Upper lobe of left lung (tissue), 6 donors: ENCODE results near the gene ZIC5. TPM values are rescaled to one million over a fixed set of nuclear protein-coding genes. Genes with fewer than 3 reads are reported as not detected.

Experiments used
- ATAC-seq, 2 donors: fragments of 200-7000 bp; cut with Tn5 transposase; one replicate each; pipeline ENCODE4 v1.9.1; 2022; ENCODE audit warnings: mild to moderate bottlenecking in 2 of 2, moderate library complexity in 2 of 2; ENCODE audit not compliant: low FRiP score in 2 of 2
- DNase-seq, 2 donors: peaks; one replicate each; pipeline ENCODE4 v3.0.0-alpha.2; 2019 to 2020
- H3K27ac ChIP-seq, 4 donors: fragments of 200-600 bp; sonication (generic); one replicate each; pipeline ENCODE4 v1.5.1; 2016 to 2019
- H3K27me3 ChIP-seq, 4 donors: fragments of 200-600 bp; sonication (generic); one replicate each; pipeline ENCODE4 v1.5.1; 2017 to 2019
- H3K36me3 ChIP-seq, 4 donors: fragments of 200-600 bp; sonication (generic); one replicate each; pipeline ENCODE4 v1.5.1; 2016 to 2019
- H3K4me1 ChIP-seq, 4 donors: fragments of 200-600 bp; sonication (generic); one replicate each; pipeline ENCODE4 v1.5.1; 2018 to 2019
- H3K4me3 ChIP-seq, 4 donors: fragments of 200-600 bp; sonication (generic); one replicate each; pipeline ENCODE4 v1.5.1; 2017 to 2019; ENCODE audit warnings: mild to moderate bottlenecking in 2 of 4, moderate library complexity in 1 of 4
- H3K9me3 ChIP-seq, 4 donors: fragments of 200-600 bp; sonication (generic); one replicate each; pipeline ENCODE4 v1.5.1; 2018 to 2019
- EP300 ChIP-seq, 4 donors: sonication (generic); formaldehyde crosslinking; IDR thresholded peaks; one replicate each; pipeline ENCODE4 v1.5.1; 2017; ENCODE audit warnings: antibody characterized with exemption in 4 of 4, control low read depth in 2 of 4
- POLR2A ChIP-seq, 4 donors: fragments of 450-650 bp; IDR thresholded peaks; one replicate each; pipeline ENCODE4 v1.5.1; 2016 to 2017; ENCODE audit warnings: antibody characterized with exemption in 4 of 4, mild to moderate bottlenecking in 2 of 4
- POLR2AphosphoS5 ChIP-seq, 2 donors: sonication (generic); formaldehyde crosslinking; IDR thresholded peaks; one replicate each; pipeline ENCODE4 v1.5.1; 2017; ENCODE audit warnings: antibody characterized with exemption in 2 of 2
- WGBS, 2 donors: methylation state at CpG; one replicate each; pipeline ENCODE4 v1.1.5; 2017 to 2018; 5-methylcytosine and 5-hydroxymethylcytosine counted together
- total RNA-seq, 6 donors: library from RNA; depleted of rRNA in 4 of 6; stranded (reverse); fragments of >200 nt in 4 of 6; gene quantifications; one replicate each; pipeline versions ENCODE4 v1.1.0 to v1.2.1, GENCODE V29; 2016 to 2021
- TF ChIP-seq, protein P1 (sequence below), 6 experiments: fragments of 450-650 bp in 4 of 6; fragments of 200-600 bp in 2 of 6; sonication (generic) in 2 of 6; IDR thresholded peaks; one replicate each; pipeline ENCODE4 v1.5.1; 2016 to 2019; ENCODE audit warnings: antibody characterized with exemption in 6 of 6
- donor health status: DM: no; HTN: no; CAD: no; lungs with moderate emphysema.
- donor health status: DM: no; HTN: yes; CAD: no; lungs with severe emphysema.

The ZIC5 gene
- total RNA-seq, 6 donors from 2014 or later = 0.07 TPM; not detected in 5

DNA sequence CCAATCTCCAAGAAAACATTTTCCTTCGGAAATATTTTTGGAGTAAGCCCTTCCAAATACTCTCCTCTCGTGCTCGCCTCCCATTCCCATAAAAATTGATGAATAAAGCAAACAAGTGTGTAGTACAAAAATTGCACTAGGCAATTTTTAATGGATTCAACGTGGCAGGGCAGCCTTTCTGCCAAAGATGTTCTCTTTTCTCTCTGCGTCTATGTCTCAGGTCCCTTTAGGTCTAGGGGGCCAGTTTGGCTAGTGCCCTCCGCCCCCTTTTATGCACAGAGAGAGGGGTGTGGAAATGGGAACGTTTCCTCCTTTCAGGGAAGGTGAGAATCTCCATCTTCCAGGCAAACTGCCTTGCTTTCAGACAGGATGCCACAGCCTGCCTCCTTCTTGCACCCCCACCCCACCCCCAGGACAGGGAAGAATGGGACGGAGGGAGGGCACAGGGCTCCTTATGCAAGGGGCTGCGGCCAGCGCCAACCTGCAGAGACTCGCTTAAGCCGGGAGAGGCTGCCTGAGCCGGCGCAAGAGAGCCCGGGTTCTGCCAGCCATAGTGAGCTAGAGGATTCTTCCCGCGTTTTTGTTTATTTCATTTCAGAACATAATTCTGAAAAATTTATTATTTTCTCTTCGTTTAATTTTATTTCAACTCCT lies 7.4 kb upstream of the ZIC5 start:
- 7 to 8% methylated on average over 17 to 18 of the region's 18 CpGs for WGBS, 2 donors
- H3K36me3 ChIP-seq = no peaks in the 10 kb centered on the region
- H3K4me1 ChIP-seq = peaks cover 32 to 49% (median 37%) of the 10 kb centered on the region in 4 donors
- no peak overlapping the region for H3K4me3 ChIP-seq
- DNase-seq (no peak), ATAC-seq (no peak)
- H3K27ac ChIP-seq = no peak overlapping the region
- peaks cover 3 to 90% (median 68%) of the 10 kb centered on the region in 4 donors for H3K27me3 ChIP-seq
- TF ChIP-seq EP300 (IDR thresholded peaks at IDR 0.05) = no peak
- TF ChIP-seq, protein P1, sequence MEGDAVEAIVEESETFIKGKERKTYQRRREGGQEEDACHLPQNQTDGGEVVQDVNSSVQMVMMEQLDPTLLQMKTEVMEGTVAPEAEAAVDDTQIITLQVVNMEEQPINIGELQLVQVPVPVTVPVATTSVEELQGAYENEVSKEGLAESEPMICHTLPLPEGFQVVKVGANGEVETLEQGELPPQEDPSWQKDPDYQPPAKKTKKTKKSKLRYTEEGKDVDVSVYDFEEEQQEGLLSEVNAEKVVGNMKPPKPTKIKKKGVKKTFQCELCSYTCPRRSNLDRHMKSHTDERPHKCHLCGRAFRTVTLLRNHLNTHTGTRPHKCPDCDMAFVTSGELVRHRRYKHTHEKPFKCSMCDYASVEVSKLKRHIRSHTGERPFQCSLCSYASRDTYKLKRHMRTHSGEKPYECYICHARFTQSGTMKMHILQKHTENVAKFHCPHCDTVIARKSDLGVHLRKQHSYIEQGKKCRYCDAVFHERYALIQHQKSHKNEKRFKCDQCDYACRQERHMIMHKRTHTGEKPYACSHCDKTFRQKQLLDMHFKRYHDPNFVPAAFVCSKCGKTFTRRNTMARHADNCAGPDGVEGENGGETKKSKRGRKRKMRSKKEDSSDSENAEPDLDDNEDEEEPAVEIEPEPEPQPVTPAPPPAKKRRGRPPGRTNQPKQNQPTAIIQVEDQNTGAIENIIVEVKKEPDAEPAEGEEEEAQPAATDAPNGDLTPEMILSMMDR (IDR thresholded peaks at IDR 0.05) = no peak
- TF ChIP-seq POLR2AphosphoS5 (IDR thresholded peaks at IDR 0.05) = no peak
- no peak for TF ChIP-seq POLR2A (IDR thresholded peaks at IDR 0.05)
- H3K9me3 ChIP-seq = peaks cover 0 to 4% (median 2%) of the 10 kb centered on the region in 4 donors

DNA sequence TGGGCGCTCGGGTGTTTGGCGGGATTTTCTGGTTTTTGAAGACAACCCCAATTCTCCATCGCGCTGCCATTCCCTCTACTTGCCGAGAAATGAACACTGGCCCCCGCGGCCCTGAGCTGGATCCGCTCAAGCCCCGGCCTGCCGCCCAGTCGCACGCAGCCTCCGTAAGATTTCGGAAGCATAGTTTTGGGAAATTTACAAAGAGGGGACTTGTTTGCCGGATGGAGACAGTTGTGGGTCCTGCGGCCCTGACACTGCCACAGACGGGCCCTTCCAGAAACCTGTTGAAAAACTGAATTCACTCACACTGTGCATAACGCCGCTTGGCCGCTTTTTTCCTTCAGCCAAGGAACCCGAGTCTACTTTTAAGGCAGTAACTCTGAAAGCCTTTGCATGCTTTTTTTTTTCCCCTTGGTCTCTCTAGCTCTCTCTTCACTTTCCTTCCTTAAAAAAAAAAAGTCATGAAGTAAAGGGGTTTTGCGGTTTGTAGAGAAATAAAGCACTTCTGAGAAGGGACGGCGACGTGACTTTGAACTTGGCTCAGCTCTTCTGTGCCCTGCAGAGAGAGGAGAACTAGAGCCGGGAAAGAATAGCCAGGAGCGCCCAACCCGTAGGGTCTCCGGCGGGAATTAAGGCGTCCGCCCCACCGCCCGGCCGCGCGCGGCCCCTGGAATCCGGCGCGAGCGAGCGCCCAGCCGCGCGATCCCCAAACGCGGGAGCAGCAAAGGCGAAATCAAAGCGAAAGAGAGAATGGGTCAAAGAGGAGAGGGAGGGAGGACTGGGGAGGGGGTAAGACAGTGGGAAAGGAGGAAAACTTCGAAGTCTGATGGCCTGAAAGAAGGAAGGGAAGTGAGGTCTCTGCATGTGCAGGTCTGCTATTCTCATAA lies 6.6 kb upstream of the ZIC5 start:
- ATAC-seq (no peak), DNase-seq (peak in 1 of 2 donors; percentile 67)
- no peak for TF ChIP-seq EP300 (IDR thresholded peaks at IDR 0.05)
- TF ChIP-seq, protein P1 (IDR thresholded peaks at IDR 0.05) = no peak
- no peak for TF ChIP-seq POLR2AphosphoS5 (IDR thresholded peaks at IDR 0.05)
- H3K36me3 ChIP-seq = no peaks in the 10 kb centered on the region
- no peak overlapping the region for H3K4me3 ChIP-seq
- 14 to 19% methylated on average over 45 to 50 of the region's 52 CpGs for WGBS, 2 donors
- H3K9me3 ChIP-seq = peaks cover 0 to 4% (median 1%) of the 10 kb centered on the region in 4 donors
- no peak overlapping the region for H3K27ac ChIP-seq
- H3K27me3 ChIP-seq = peaks cover 5 to 90% (median 63%) of the 10 kb centered on the region in 4 donors
- H3K4me1 ChIP-seq = peaks cover 32 to 47% (median 37%) of the 10 kb centered on the region in 4 donors

DNA sequence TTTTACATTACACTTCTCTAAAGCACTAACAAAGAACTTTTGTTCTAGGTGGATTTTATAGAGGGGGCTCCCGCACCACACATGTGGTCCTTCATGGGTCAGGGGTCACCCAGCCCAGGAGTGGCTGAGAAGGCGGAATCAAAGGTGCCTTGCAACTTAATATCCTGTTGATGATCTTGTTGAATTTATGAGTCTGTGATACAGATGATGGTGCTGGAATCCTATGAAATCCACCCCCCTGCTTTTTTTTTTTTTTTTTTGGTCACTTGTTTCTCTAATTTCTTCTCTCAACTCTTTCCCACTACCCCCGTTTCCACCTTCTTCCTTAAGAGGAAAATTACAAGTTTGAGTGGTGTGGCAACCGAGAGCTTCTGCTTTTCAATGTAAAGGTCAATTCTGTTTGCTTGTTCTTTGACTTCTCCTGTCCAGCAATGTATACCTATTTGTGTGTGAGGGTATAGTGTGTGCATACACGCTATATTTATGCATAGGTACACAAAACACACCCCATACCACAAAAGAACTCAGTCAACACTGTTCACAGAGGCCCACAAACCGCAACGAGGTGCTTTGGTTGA lies 5.9 kb upstream of the ZIC5 start:
- no peak for DNase-seq
- TF ChIP-seq POLR2AphosphoS5 (IDR thresholded peaks at IDR 0.05) (no peak), EP300 (IDR thresholded peaks at IDR 0.05) (no peak), POLR2A (IDR thresholded peaks at IDR 0.05) (no peak)
- TF ChIP-seq, protein P1 (IDR thresholded peaks at IDR 0.05) = no peak

DNA sequence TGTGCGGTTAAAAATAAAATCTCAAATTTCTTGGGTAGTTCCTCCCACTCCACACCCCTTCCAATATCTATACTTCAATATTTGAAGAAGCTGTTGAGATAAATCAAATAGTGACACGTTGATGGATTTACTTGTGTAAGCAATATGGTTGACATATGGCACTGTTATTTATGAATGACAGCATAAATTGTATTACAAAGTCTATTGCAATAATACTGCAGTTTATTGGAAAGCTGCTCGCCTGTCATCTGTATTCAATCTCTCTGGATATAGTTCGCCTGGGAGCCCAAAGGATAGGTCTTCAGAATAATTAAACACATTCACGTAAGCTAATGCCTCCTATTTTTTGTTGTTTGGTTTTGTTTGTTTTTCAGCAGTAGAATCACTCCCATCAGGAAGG lies 5.0 kb upstream of the ZIC5 start:
- Histone ChIP-seq H3K27ac (no peak overlapping the region), H3K4me3 (no peak overlapping the region), H3K27me3 (peaks cover 6 to 90% (median 59%) of the 10 kb centered on the region in 4 donors), H3K36me3 (no peaks in the 10 kb centered on the region), H3K4me1 (peaks cover 24 to 36% (median 27%) of the 10 kb centered on the region in 4 donors), H3K9me3 (peaks cover 0 to 4% (median 1%) of the 10 kb centered on the region in 4 donors)
- no peak for DNase-seq
- 63 to 69% methylated on average over 5 of the region's 5 CpGs for WGBS, 2 donors
- TF ChIP-seq EP300 (IDR thresholded peaks at IDR 0.05) (no peak), POLR2A (IDR thresholded peaks at IDR 0.05) (no peak), POLR2AphosphoS5 (IDR thresholded peaks at IDR 0.05) (no peak)
- TF ChIP-seq, protein P1 (IDR thresholded peaks at IDR 0.05) = no peak
- no peak for ATAC-seq

More for the DNA sequence above, 5.9 kb upstream of the ZIC5 start:
- Histone ChIP-seq H3K4me3 (no peak overlapping the region), H3K27ac (no peak overlapping the region), H3K4me1 (peaks cover 32 to 40% (median 33%) of the 10 kb centered on the region in 4 donors), H3K36me3 (no peaks in the 10 kb centered on the region), H3K27me3 (peaks cover 5 to 90% (median 60%) of the 10 kb centered on the region in 4 donors), H3K9me3 (peaks cover 0 to 4% (median 1%) of the 10 kb centered on the region in 4 donors)
- ATAC-seq = no peak
- 30 to 42% methylated on average over 7 of the region's 7 CpGs for WGBS, 2 donors
